ENCODE results near the gene TACR1. TPM values are rescaled to one million over a fixed set of nuclear protein-coding genes. Genes with fewer than 3 reads are reported as not detected.

TACR1 gene
- total RNA-seq, 4 donors from 2014 or later, result 3.3 to 10.8 (median 5.3) TPM

DNA sequence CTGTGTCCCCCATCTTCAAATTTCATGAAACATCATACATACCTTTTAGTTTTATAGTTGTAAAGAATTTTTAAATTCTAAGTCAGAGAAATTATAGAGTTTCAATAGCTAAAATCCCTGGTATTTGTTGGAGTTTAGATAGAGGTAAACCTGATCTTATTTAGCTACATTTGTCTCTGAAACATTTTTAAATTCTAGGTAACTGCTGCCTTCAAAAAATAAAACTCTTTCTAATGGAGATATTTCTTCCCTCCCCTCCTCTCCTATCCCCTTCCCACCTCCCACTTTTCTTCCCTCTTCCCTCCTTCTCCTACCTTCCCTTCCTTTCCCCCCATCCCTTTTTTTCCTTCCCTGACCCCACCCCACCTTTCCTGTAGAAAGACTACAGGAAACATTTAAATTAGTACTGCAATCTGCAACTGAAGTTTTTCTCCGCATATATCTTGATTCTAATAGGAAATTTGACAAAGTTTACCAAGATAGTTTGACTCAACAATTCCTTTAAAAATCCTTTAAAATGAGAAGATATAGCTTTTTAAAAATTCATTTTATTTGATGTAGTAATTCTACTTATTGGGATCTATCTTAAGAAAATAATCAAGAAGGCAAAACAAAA lies 4.1 kb downstream of the TACR1 start:
- TF ChIP-seq POLR2A (IDR thresholded peaks at IDR 0.05) (no peak), EP300 (IDR thresholded peaks at IDR 0.05) (no peak)
- TF ChIP-seq, protein P1, sequence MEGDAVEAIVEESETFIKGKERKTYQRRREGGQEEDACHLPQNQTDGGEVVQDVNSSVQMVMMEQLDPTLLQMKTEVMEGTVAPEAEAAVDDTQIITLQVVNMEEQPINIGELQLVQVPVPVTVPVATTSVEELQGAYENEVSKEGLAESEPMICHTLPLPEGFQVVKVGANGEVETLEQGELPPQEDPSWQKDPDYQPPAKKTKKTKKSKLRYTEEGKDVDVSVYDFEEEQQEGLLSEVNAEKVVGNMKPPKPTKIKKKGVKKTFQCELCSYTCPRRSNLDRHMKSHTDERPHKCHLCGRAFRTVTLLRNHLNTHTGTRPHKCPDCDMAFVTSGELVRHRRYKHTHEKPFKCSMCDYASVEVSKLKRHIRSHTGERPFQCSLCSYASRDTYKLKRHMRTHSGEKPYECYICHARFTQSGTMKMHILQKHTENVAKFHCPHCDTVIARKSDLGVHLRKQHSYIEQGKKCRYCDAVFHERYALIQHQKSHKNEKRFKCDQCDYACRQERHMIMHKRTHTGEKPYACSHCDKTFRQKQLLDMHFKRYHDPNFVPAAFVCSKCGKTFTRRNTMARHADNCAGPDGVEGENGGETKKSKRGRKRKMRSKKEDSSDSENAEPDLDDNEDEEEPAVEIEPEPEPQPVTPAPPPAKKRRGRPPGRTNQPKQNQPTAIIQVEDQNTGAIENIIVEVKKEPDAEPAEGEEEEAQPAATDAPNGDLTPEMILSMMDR (IDR thresholded peaks at IDR 0.05), result no peak
- Histone ChIP-seq H3K36me3 (no peaks in the 10 kb centered on the region), H3K27me3 (peaks cover 0 to 35% of the 10 kb centered on the region in 2 donors), H3K4me3 (no peak overlapping the region), H3K27ac (no peak overlapping the region), H3K9me3 (no peaks in the 10 kb centered on the region), H3K4me1 (peaks cover 0 to 18% (median 11%) of the 10 kb centered on the region in 4 donors)
- DNase-seq (ENCODE audit: low spot score in 2 of 2), result no peak
- 86 to 93% methylated on average over 1 of the region's 1 CpG for WGBS, 2 donors

GRCh38 chr2:75194184-75194868 lies 5.0 kb downstream of the TACR1 start:
- Histone ChIP-seq H3K27ac (no peak overlapping the region), H3K27me3 (peaks cover 0 to 27% of the 10 kb centered on the region in 2 donors), H3K4me3 (no peak overlapping the region), H3K9me3 (no peaks in the 10 kb centered on the region), H3K36me3 (no peaks in the 10 kb centered on the region), H3K4me1 (peaks cover 0 to 10% (median 3%) of the 10 kb centered on the region in 4 donors)
- WGBS, 2 donors, result 76 to 78% methylated on average over 4 of the region's 4 CpGs
- TF ChIP-seq EP300 (IDR thresholded peaks at IDR 0.05) (no peak), POLR2A (IDR thresholded peaks at IDR 0.05) (no peak)
- TF ChIP-seq, protein P1 (IDR thresholded peaks at IDR 0.05), result no peak
- no peak for DNase-seq (ENCODE audit: low spot score in 2 of 2)

DNA sequence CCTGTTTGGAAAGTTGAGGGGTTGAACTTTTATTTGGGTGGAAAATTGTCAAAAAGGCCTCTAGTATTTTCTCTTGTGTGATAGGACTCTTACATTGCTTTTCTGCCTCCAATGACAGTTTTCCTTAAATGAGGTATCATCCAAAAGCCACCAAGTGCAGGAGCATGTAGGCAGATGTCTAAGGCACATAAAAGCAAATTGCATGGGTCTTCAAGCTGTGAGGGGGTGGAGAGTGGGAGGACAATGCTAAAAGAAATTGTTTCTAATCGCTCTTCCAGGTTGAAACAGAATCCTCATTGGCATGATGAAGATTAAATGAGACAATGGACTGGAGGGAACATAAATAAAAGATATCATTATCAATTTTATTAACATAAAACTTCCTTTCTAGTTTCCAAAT lies 6.8 kb downstream of the TACR1 start:
- TF ChIP-seq, protein P1 (IDR thresholded peaks at IDR 0.05), result no peak
- TF ChIP-seq POLR2A (IDR thresholded peaks at IDR 0.05) (no peak), EP300 (IDR thresholded peaks at IDR 0.05) (no peak)
- Histone ChIP-seq H3K36me3 (no peaks in the 10 kb centered on the region), H3K27ac (no peak overlapping the region), H3K9me3 (no peaks in the 10 kb centered on the region), H3K4me1 (no peaks in the 10 kb centered on the region), H3K27me3 (peaks cover 0 to 11% of the 10 kb centered on the region in 2 donors), H3K4me3 (no peak overlapping the region)
- 73 to 77% methylated on average over 1 of the region's 1 CpG for WGBS, 2 donors
- no peak for DNase-seq (ENCODE audit: low spot score in 2 of 2)

- H3K27me3 ChIP-seq, result no peaks in the 10 kb centered on the region
- H3K4me3 ChIP-seq, result no peak overlapping the region
- DNase-seq (ENCODE audit: low spot score in 2 of 2), result no peak
- H3K36me3 ChIP-seq, result no peaks in the 10 kb centered on the region
- H3K4me1 ChIP-seq, result peaks cover 0 to 5% (median 0%) of the 10 kb centered on the region in 4 donors
- H3K27ac ChIP-seq, result no peak overlapping the region
- no peaks in the 10 kb centered on the region for H3K9me3 ChIP-seq
- no peak for TF ChIP-seq POLR2A (IDR thresholded peaks at IDR 0.05)
- no peak for TF ChIP-seq EP300 (IDR thresholded peaks at IDR 0.05)
- TF ChIP-seq, protein P1 (IDR thresholded peaks at IDR 0.05), result no peak
- WGBS, 2 donors, result 92% methylated on average over 3 of the region's 3 CpGs
Measured at GRCh38 chr2:75190271-75190990, 8.9 kb downstream of the TACR1 start.

DNA sequence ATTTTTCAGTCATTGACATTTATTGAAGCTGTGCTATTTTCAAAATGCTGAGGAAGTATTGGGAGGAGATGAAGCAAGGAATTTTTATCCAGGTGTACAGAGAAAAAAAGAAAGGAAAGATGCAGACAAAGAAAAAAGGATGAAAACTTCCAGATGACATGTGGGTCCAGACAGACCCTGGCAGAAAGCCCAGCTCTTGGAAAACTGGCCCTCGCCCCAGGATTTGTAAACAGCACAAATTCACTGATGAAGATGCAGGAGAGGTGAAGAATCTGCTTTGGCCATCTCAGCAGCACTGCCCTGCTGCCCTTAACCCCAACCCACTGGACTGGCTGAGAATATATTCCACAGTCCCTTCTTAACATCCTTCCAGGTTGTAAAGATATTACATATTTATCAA lies 12.5 kb downstream of the TACR1 start:
- Histone ChIP-seq H3K9me3 (no peaks in the 10 kb centered on the region), H3K36me3 (no peaks in the 10 kb centered on the region), H3K27ac (no peak overlapping the region), H3K27me3 (no peaks in the 10 kb centered on the region), H3K4me3 (no peak overlapping the region), H3K4me1 (peaks cover 0 to 5% (median 0%) of the 10 kb centered on the region in 4 donors)
- WGBS, 2 donors, result 20 to 30% methylated on average over 1 of the region's 1 CpG
- DNase-seq (ENCODE audit: low spot score in 2 of 2), result no peak
- TF ChIP-seq, protein P1 (IDR thresholded peaks at IDR 0.05), result no peak
- no peak for TF ChIP-seq POLR2A (IDR thresholded peaks at IDR 0.05)
- TF ChIP-seq EP300 (IDR thresholded peaks at IDR 0.05), result no peak
